Measurements from ENCODE around the gene KIF17. TPM values are rescaled to one million over a fixed set of nuclear protein-coding genes. Genes with fewer than 3 reads are reported as not detected.

Gene KIF17
- polyA plus RNA-seq, 2 donors: 0.45 to 0.48 TPM

GRCh38 chr1:20703124-20703756, 14.6 kb downstream of the KIF17 start:
- H3K27ac ChIP-seq (ENCODE audit: low read depth in 2 of 2, low read length in 1 of 2): no peak overlapping the region
- WGBS, 2 donors: 90 to 93% methylated on average over 4 of the region's 4 CpGs
- no peaks in the 10 kb centered on the region for H3K9me3 ChIP-seq (ENCODE audit: control insufficient read depth in 2 of 2, insufficient read depth in 1 of 2, low read depth in 1 of 2, low read length in 1 of 2)
- H3K4me3 ChIP-seq (ENCODE audit: low read depth in 1 of 2, low read length in 2 of 2): no peak overlapping the region
- H3K27me3 ChIP-seq (ENCODE audit: control insufficient read depth in 1 of 2, insufficient read depth in 2 of 2, low read length in 2 of 2): no peaks in the 10 kb centered on the region
- H3K36me3 ChIP-seq (ENCODE audit: control insufficient read depth in 2 of 2, insufficient read depth in 2 of 2, low read length in 1 of 2): no peaks in the 10 kb centered on the region
- H3K4me1 ChIP-seq (ENCODE audit: control insufficient read depth in 2 of 2, insufficient read depth in 2 of 2, low read length in 1 of 2): peaks cover 0 to 3% of the 10 kb centered on the region in 2 donors

- WGBS, 2 donors: 88 to 95% methylated on average over 1 of the region's 1 CpG
- H3K9me3 ChIP-seq (ENCODE audit: control insufficient read depth in 2 of 2, insufficient read depth in 1 of 2, low read depth in 1 of 2, low read length in 1 of 2): no peaks in the 10 kb centered on the region
- no peak overlapping the region for H3K27ac ChIP-seq (ENCODE audit: low read depth in 2 of 2, low read length in 1 of 2)
- H3K27me3 ChIP-seq (ENCODE audit: control insufficient read depth in 1 of 2, insufficient read depth in 2 of 2, low read length in 2 of 2): no peaks in the 10 kb centered on the region
- no peak overlapping the region for H3K4me3 ChIP-seq (ENCODE audit: low read depth in 1 of 2, low read length in 2 of 2)
- H3K4me1 ChIP-seq (ENCODE audit: control insufficient read depth in 2 of 2, insufficient read depth in 2 of 2, low read length in 1 of 2): peaks cover 0 to 7% of the 10 kb centered on the region in 2 donors
- no peaks in the 10 kb centered on the region for H3K36me3 ChIP-seq (ENCODE audit: control insufficient read depth in 2 of 2, insufficient read depth in 2 of 2, low read length in 1 of 2)
These were observed 15.4 kb downstream of the KIF17 start for GRCh38 chr1:20702416-20702815.

DNA sequence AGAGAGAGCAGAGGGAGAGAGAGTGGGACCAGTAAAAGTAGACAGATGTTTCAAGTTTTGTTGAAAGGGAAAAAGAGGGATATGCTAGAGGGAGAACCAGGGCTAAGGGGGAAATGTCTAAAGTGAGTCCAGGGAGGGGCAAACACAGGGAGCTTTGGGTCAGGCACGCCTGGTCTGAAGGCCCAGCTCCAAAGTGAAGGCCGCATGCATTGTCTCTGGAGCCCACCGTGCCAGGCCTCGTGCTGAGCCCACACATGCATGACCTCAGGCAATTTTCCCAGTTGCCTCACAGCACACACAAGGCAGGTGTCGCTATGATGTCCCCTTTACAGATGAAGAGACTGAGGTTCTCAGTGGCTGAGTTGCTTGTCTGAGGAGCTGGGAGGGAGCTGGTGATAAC, 16.0 kb downstream of the KIF17 start:
- H3K4me3 ChIP-seq (ENCODE audit: low read depth in 1 of 2, low read length in 2 of 2): no peak overlapping the region
- no peaks in the 10 kb centered on the region for H3K36me3 ChIP-seq (ENCODE audit: control insufficient read depth in 2 of 2, insufficient read depth in 2 of 2, low read length in 1 of 2)
- no peaks in the 10 kb centered on the region for H3K9me3 ChIP-seq (ENCODE audit: control insufficient read depth in 2 of 2, insufficient read depth in 1 of 2, low read depth in 1 of 2, low read length in 1 of 2)
- 77 to 89% methylated on average over 5 of the region's 5 CpGs for WGBS, 2 donors
- H3K27me3 ChIP-seq (ENCODE audit: control insufficient read depth in 1 of 2, insufficient read depth in 2 of 2, low read length in 2 of 2): no peaks in the 10 kb centered on the region
- peaks cover 0 to 10% of the 10 kb centered on the region in 2 donors for H3K4me1 ChIP-seq (ENCODE audit: control insufficient read depth in 2 of 2, insufficient read depth in 2 of 2, low read length in 1 of 2)
- H3K27ac ChIP-seq (ENCODE audit: low read depth in 2 of 2, low read length in 1 of 2): no peak overlapping the region

DNA sequence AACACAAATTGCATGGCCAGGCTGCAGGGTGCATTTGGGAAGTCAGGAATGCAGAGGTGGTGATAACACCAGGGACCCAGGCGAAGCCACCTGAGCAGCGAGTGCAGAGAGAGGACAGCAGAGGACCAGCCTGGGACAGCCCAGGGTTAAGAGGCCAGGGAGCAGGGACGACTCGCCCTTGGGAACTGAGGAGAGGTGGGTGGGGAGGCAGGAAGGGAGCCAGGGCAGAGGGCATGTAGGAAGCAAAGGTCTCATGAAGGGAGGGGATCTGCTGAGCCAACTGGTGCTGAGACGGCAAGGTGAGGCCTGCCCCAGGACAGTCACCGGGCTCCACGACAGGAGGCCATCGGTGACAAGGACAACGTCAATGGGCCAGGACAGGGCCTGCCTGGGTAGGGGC, 16.4 kb downstream of the KIF17 start:
- Histone ChIP-seq H3K4me3 (ENCODE audit: low read depth in 1 of 2, low read length in 2 of 2) (no peak overlapping the region), H3K4me1 (ENCODE audit: control insufficient read depth in 2 of 2, insufficient read depth in 2 of 2, low read length in 1 of 2) (peaks cover 0 to 10% of the 10 kb centered on the region in 2 donors), H3K27ac (ENCODE audit: low read depth in 2 of 2, low read length in 1 of 2) (no peak overlapping the region), H3K9me3 (ENCODE audit: control insufficient read depth in 2 of 2, insufficient read depth in 1 of 2, low read depth in 1 of 2, low read length in 1 of 2) (no peaks in the 10 kb centered on the region), H3K36me3 (ENCODE audit: control insufficient read depth in 2 of 2, insufficient read depth in 2 of 2, low read length in 1 of 2) (no peaks in the 10 kb centered on the region), H3K27me3 (ENCODE audit: control insufficient read depth in 1 of 2, insufficient read depth in 2 of 2, low read length in 2 of 2) (no peaks in the 10 kb centered on the region)
- WGBS, 2 donors: 75 to 84% methylated on average over 9 of the region's 9 CpGs

- H3K27me3 ChIP-seq (ENCODE audit: control insufficient read depth in 1 of 2, insufficient read depth in 2 of 2, low read length in 2 of 2): no peaks in the 10 kb centered on the region
- H3K27ac ChIP-seq (ENCODE audit: low read depth in 2 of 2, low read length in 1 of 2): no peak overlapping the region
- peaks cover 0 to 10% of the 10 kb centered on the region in 2 donors for H3K4me1 ChIP-seq (ENCODE audit: control insufficient read depth in 2 of 2, insufficient read depth in 2 of 2, low read length in 1 of 2)
- no peaks in the 10 kb centered on the region for H3K9me3 ChIP-seq (ENCODE audit: control insufficient read depth in 2 of 2, insufficient read depth in 1 of 2, low read depth in 1 of 2, low read length in 1 of 2)
- no peaks in the 10 kb centered on the region for H3K36me3 ChIP-seq (ENCODE audit: control insufficient read depth in 2 of 2, insufficient read depth in 2 of 2, low read length in 1 of 2)
- no peak overlapping the region for H3K4me3 ChIP-seq (ENCODE audit: low read depth in 1 of 2, low read length in 2 of 2)
- 83 to 84% methylated on average over 17 of the region's 17 CpGs for WGBS, 2 donors
These were observed 17.1 kb downstream of the KIF17 start for GRCh38 chr1:20700636-20701215.

DNA sequence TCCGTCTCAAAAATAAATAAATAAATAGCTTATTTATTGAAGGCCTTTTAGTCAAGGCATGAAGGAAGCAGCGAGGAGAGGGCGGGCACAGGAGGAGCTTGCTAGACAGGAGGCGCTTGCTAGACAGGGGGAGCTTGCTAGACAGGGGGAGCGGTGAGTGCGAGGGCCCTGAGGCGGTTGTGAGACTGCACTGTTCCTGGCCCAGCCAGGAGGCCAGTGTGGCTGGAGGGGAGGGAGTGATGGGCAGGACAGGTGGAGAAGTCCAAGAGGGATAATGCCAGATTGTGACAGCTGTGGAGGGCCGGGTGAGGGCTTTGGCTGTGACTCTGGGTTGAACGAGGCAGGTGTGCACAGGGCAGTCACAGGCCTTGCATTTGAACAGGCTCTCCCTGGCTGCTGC, 18.2 kb downstream of the KIF17 start:
- no peaks in the 10 kb centered on the region for H3K36me3 ChIP-seq (ENCODE audit: control insufficient read depth in 2 of 2, insufficient read depth in 2 of 2, low read length in 1 of 2)
- no peaks in the 10 kb centered on the region for H3K9me3 ChIP-seq (ENCODE audit: control insufficient read depth in 2 of 2, insufficient read depth in 1 of 2, low read depth in 1 of 2, low read length in 1 of 2)
- H3K4me3 ChIP-seq (ENCODE audit: low read depth in 1 of 2, low read length in 2 of 2): no peak overlapping the region
- peaks cover 0 to 10% of the 10 kb centered on the region in 2 donors for H3K4me1 ChIP-seq (ENCODE audit: control insufficient read depth in 2 of 2, insufficient read depth in 2 of 2, low read length in 1 of 2)
- H3K27me3 ChIP-seq (ENCODE audit: control insufficient read depth in 1 of 2, insufficient read depth in 2 of 2, low read length in 2 of 2): no peaks in the 10 kb centered on the region
- WGBS, 2 donors: 75 to 82% methylated on average over 9 of the region's 9 CpGs
- H3K27ac ChIP-seq (ENCODE audit: low read depth in 2 of 2, low read length in 1 of 2): no peak overlapping the region

GRCh38 chr1:20698195-20698910, 19.5 kb downstream of the KIF17 start:
- H3K9me3 ChIP-seq (ENCODE audit: control insufficient read depth in 2 of 2, insufficient read depth in 1 of 2, low read depth in 1 of 2, low read length in 1 of 2): no peaks in the 10 kb centered on the region
- no peaks in the 10 kb centered on the region for H3K36me3 ChIP-seq (ENCODE audit: control insufficient read depth in 2 of 2, insufficient read depth in 2 of 2, low read length in 1 of 2)
- 81 to 90% methylated on average over 18 of the region's 18 CpGs for WGBS, 2 donors
- H3K4me1 ChIP-seq (ENCODE audit: control insufficient read depth in 2 of 2, insufficient read depth in 2 of 2, low read length in 1 of 2): peaks cover 0 to 10% of the 10 kb centered on the region in 2 donors
- H3K27ac ChIP-seq (ENCODE audit: low read depth in 2 of 2, low read length in 1 of 2): no peak overlapping the region
- H3K27me3 ChIP-seq (ENCODE audit: control insufficient read depth in 1 of 2, insufficient read depth in 2 of 2, low read length in 2 of 2): no peaks in the 10 kb centered on the region
- no peak overlapping the region for H3K4me3 ChIP-seq (ENCODE audit: low read depth in 1 of 2, low read length in 2 of 2)

DNA sequence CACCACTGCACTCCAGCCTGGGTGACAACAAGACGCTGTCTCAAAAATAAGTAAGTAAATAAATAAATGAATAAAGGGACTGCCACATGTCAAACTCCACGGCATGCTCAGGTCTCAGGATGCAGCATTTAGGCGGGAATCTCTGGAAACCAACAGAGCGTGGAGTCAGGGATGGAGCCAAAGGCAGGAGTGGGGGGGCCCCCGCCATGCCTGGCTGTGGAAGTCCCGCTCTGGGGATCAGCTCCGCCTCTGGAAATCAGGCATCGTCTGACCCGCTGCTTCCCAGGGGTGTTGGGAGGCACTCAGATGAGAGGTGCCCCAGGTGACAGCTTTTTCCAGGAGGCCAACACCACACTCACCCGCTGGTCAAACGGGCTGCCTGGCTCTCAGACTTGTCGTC, 20.2 kb downstream of the KIF17 start:
- H3K27me3 ChIP-seq (ENCODE audit: control insufficient read depth in 1 of 2, insufficient read depth in 2 of 2, low read length in 2 of 2): no peaks in the 10 kb centered on the region
- H3K36me3 ChIP-seq (ENCODE audit: control insufficient read depth in 2 of 2, insufficient read depth in 2 of 2, low read length in 1 of 2): no peaks in the 10 kb centered on the region
- 75 to 80% methylated on average over 12 of the region's 12 CpGs for WGBS, 2 donors
- no peaks in the 10 kb centered on the region for H3K9me3 ChIP-seq (ENCODE audit: control insufficient read depth in 2 of 2, insufficient read depth in 1 of 2, low read depth in 1 of 2, low read length in 1 of 2)
- no peak overlapping the region for H3K27ac ChIP-seq (ENCODE audit: low read depth in 2 of 2, low read length in 1 of 2)
- peaks cover 0 to 10% of the 10 kb centered on the region in 2 donors for H3K4me1 ChIP-seq (ENCODE audit: control insufficient read depth in 2 of 2, insufficient read depth in 2 of 2, low read length in 1 of 2)
- H3K4me3 ChIP-seq (ENCODE audit: low read depth in 1 of 2, low read length in 2 of 2): no peak overlapping the region

DNA sequence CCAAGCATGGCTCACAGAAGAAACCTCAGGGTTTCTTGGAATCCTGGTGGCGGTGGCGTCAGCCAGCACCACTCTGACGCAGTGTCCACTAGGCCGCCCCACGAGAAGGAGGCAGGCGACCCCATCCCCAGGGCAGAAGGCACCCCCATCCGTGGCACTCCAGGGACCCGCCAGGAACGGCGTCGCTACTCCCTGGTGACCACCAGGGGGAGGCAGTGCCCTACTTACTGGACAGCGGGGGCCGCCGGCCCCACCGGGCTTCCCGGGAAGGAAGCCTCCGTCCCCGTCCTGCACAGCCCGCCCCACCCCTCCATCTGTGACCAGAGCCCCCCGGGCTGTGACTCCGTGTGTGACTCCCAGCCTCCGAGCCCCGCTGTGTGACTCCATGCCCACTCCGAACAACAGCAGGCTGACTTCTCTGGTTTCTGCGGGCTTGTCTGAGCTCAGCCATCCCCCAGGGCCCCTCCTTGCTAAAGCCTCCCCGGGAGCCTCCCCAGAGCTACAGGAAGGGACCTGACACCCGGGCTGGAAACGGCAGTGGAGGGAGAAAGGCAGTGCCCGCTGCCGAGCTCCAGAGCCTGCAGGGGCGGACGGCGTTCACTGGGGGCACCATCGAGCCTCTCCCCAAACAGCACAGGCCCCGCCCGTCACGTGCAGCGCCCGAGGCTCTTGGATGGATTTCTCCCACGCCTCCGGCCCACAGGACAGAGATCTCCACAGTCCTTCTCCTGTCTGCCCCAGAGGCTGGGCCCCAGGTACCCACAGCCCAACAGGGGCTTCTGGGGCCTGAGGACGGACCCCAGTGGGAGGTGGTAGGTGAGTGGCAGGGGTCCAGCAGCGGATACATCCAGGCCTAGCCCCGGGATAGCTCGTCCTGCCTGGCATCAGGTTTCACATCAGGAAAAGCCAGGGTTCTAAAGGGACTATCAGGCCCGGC, 21.1 kb downstream of the KIF17 start:
- no peaks in the 10 kb centered on the region for H3K9me3 ChIP-seq (ENCODE audit: control insufficient read depth in 2 of 2, insufficient read depth in 1 of 2, low read depth in 1 of 2, low read length in 1 of 2)
- peak overlapping the region; percentile 43 to 51 for H3K4me3 ChIP-seq (ENCODE audit: low read depth in 1 of 2, low read length in 2 of 2)
- no peaks in the 10 kb centered on the region for H3K36me3 ChIP-seq (ENCODE audit: control insufficient read depth in 2 of 2, insufficient read depth in 2 of 2, low read length in 1 of 2)
- H3K27ac ChIP-seq (ENCODE audit: low read depth in 2 of 2, low read length in 1 of 2): peak overlapping the region; percentile 77 to 86
- WGBS, 2 donors: 1 to 2% methylated on average over 45 to 46 of the region's 46 CpGs
- peaks cover 0 to 10% of the 10 kb centered on the region in 2 donors for H3K4me1 ChIP-seq (ENCODE audit: control insufficient read depth in 2 of 2, insufficient read depth in 2 of 2, low read length in 1 of 2)
- no peaks in the 10 kb centered on the region for H3K27me3 ChIP-seq (ENCODE audit: control insufficient read depth in 1 of 2, insufficient read depth in 2 of 2, low read length in 2 of 2)

Measured in esophagus (tissue), 2 donors.